NCI-H446 treated with DMSO at 0.1 percent for 48 hours (cell line): ENCODE data around the gene PTPRK.
A peak's percentile ranks its signal among the peaks of the same experiment; 100 is the strongest.
"Not testable (repeated sequence)": the region's sequence is repeated elsewhere in the genome, so short reads cannot be mapped to it uniquely, and the experiment has no call there.

Experiments
- DNase-seq: peaks from one replicate; lab custom pipeline; 2025; lab: John Stamatoyannopoulos, UW

PTPRK gene

DNA sequence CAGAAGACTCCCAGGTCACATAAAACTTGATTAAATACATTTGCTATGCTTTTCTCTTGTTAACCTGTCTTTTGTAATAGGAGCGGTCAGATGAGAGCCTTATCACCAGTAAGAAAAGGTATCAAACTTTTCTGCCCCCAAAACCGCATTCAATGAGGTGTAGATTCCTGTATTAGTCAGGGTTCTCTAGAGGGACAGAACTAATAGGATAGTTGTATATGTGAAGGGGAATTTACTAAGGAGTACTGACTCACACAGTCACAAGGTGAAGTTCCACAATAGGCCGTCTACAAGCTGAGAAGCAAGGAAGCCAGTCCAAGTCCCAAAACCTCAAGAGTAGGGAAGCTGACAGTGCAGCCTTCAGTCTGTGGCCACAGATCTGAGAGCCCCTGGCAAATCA, 32.7 kb downstream of the PTPRK start:
- no peak for DNase-seq

DNA sequence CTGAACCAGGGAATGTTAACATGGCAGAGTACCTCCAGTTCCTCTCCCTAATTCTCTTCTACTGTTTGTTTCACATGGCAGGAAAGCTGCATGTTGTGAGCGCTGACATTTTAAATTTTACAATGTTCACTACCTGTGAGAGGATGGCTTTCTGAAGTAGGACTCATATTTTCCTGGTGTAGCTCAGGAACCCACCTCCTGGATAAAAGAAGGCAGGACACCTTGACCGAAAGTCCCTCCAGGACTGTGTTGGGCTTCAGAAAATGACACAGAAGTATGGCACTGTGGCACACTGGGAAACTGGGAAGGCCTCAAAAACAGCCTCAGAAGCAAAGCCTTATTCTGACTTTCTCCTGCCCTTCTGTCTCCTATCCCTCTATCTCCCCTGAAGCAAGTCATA, 33.3 kb downstream of the PTPRK start:
- no peak for DNase-seq

DNA sequence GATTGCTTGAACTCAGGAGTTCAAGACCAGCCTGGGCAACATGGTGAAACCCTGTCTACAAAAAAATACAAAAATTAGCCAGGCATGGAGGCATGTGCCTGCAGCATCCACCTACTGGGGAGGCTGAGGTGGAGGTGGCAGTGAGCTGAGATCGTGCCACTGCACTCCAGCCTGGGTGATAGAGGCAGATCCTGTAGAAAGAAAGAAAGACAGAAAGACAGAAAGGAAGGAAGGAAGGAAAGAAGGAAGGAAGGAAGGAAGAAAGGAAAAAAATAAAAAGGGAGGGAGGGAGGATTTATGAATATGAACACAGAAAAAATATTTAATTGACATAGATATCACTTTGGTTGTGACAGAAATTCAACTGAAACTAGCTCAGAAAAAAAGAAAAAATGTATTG, 33.8 kb downstream of the PTPRK start:
- DNase-seq: not testable (repeated sequence)

DNA sequence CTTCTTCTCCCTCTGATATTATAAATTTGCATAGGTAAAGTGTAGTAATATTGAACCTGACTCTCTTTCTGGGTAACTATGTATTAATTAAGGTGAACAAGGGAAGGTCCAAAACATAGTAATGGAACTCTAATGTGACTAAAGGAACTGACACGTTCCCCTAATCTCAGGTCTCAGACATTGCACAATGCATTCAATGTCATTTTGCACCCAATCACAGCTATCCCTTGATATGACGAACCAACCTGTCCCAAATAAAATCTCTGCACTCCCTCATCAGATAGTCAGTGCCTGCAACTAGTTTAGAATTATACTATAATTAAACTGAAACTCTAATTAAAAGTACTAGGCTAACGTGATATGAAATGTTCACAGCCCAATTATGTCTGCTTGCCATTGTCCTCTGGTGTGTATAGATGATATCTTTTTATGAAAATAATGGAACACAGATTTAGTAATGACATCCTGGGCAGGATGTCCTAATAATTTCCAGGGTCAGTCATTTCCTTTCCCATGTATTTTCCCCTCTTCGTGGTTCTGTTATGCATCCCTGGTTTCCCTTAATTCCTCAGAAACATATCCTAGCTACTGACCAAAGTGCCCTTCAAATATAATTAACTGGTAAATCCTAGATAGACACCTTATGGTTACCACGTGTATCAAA, 36.8 kb downstream of the PTPRK start:
- DNase-seq: no peak

DNA sequence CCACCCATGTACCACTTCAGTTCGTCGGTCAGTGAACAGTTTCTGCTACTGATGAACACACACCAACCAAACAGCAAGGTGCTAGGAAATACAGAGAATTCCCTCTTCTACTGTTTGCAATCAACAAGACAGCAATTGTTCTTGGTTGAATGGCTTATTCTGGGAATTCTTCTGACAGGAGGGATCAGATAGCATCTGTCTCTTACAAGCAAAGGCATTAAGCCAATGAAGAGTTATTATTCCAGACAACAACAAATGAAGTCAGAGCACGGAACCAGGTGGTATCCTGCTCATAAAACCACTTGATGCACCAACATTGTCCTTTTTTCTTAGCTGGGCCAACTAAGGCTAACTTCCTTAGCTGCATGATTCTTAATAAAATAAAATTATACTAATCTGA, 37.8 kb downstream of the PTPRK start:
- DNase-seq: peak; percentile 56

DNA sequence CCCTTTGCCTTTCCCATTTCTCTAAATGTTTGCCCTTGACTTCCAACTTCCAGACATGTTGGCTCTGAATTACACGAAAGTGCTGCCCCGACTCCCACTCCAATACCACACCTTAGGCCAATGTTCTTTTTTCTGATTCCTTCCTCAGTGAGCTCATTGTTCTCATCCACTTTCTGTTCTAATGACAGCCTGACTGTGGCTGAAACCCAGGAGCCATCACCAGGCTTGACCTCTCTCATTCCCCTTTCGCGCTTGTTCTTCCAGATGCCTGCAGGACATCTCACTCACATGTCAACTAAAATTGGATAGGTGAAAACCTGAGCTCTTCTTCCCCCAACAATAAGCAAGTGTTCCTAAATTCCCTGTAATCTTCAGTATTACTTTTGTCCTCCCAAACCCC, 40.4 kb downstream of the PTPRK start:
- DNase-seq: no peak

DNA sequence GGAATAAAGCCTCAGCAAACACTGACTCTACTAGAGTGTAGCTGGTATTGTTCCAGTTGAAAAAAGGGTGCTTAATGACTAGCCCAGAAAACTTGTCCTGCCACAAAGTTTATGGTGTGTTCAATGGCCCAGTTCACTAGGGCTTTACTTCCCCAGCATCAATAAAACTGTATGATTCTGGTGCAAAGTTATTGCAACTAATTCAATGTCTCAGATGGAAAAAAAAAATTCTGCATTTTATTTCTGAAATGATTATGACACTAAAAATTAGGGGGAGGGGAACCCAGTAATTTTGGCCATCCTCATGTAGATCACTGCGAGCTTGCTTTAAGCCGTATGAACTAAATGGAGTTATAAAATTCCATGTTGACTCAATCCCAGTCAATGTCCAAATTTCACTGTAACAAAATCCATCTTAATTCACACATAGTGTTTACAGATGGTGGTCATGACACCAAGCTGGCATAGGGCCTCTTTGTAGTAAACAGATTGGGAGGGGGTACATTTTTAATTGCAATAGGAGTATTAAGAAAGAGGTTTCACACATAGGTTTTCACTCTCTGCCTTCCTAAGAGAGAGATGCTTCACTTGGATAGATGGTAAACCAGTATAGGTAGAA, 41.2 kb downstream of the PTPRK start:
- peak; percentile 17 for DNase-seq

DNA sequence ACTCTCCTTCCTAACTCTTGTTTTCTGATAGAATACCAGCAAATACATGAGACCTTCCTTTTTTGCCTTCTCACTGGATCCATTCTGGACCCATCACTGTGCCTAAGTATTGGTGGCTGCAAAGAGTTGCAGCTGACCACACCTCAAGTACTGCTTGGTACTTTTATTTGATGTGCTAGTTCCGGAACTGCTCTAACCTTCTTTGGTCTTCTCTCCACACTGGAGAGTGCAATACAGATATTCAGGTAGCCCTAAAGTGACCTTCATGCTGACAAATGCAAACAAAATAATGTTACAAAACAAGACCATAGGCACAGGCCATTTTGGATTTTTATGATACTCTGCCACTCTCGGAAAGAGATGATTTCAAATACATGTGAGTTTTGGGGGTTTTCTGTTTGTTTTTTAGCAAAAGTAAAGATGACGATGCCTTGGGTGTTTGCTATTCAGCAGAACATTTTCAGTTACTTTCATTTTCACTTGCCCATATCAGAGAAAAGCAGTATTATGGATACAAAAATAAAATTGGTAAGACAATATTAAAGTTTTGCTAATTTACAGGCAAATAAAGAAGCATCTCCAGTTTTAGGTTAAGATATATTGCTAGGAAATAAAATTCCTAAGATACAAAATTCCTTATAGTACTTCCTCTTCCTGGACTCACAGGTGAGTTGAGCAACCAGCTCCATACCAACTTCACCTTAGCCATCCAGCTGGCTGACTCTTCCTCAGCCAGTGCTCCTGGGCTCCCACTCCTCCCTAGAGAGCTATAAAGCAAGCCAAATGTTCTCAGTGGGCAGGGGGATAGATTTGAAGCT, 42.0 kb downstream of the PTPRK start:
- no peak for DNase-seq

DNA sequence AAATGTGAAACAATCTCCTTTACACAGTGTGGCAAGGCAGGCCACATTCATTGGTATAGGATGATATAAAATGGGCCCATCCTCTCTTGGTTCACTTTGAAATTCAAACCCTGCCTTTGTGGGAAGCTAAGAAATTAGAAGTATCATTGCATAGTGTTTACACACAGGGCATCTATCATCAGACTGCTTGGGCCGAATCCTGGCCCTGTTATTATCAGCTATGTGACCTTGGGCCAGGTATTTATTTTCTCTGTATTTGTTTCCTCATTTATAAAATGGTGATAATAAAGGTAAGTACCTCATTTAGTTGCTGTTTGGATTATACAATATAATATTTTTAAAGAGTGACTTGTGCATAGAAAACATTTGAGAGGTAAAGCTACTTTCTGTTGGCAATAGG, 45.5 kb downstream of the PTPRK start:
- no peak for DNase-seq

DNA sequence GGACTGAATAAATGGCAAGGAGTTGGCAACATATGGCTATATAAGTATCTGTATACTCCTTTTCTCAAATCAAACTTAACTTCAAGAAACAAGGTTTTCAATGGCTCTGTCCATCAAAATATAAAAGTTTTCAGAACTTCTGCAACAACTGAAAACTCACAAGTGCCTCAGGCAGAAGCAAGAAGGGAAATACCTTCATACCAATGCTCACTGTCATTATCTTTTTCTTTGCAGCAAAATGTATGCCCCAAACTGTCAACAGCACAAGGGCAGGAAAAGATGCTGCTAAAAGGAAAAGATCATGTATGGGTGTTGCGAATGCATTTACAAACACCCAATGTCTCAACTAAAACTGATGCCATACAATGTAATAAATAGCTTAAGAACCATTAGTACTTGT, 45.9 kb downstream of the PTPRK start:
- DNase-seq: no peak

DNA sequence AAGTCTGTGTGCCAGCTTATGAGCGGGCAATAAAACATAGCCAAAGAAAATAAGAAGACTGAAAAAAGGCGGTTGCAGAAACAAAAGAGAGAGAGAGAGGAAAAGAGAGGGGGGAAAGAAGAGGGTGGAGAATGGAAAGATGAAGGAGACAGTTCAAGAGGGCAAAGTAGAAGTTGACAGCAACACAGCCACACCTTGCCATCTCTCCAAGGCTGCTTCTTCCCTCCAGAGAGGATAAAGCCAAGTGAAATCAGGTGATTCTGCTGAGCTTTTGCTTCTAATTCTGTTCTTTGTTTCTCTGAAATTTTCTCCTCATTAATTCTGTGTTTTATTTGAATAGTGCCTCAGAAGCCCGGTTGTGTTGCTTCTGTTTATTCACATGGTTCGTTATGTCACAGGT, 48.5 kb downstream of the PTPRK start:
- DNase-seq: no peak

DNA sequence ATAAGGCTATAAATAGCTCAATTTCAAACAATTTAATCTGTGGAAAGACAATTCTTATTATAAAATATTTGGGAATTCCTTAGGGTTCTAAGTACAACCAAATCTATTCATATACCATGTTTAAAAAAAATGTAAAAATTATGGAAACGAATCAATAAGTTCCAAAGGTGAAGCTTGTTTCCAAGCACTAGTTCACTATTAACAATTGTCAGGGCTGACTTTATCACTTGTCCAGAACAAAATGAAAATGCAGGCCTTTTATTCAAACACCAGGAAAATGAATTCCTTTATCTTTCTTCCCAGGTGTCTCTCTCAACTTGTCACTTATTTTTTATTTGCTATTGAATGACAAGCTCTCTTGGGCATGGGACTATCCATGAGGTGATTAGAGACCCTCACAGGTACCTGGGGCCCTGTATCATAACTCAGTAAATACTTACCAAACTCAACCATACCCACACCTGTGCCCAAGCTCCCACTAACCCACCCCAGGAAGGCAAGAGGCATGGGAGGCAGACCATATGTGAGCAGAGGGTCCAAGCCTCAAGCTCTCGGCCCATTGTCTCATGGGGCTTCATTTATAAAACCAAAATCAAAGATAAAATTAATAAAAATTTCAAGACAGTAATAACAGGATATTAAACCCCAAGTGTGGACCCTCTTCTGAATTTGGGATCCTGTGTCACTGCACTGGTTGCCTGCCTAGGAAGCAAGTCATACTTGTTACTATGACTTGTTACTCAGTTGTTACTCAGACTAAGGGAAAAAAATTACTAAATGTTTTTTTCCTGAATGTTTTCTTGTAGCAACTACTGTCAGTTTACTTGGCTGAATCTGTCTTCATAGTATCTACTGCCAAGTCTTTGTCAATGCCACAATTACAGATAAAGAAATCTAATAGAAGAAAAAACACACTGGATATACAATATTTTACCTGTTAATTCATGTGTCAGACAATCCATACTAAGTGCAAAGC, 54.7 kb downstream of the PTPRK start:
- DNase-seq: no peak

DNA sequence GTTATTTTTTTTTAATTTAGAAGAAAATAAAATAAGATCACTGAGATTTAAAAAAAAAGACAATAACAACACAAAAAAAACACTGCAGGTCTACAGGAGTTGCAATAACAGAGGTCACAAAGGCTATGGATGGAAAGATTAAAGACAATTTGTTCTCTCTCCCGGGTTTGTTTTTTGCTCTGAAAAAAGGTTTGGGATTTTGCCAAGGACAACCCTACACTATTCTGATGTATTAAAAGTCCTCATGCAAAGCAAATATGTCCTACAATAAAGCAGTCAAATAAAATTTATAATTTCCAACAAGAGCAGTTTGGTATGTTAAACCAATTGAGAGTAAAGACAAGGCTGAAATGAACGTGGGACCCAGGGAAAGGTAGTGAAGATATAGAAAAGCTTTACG, 55.6 kb downstream of the PTPRK start:
- DNase-seq: no peak

DNA sequence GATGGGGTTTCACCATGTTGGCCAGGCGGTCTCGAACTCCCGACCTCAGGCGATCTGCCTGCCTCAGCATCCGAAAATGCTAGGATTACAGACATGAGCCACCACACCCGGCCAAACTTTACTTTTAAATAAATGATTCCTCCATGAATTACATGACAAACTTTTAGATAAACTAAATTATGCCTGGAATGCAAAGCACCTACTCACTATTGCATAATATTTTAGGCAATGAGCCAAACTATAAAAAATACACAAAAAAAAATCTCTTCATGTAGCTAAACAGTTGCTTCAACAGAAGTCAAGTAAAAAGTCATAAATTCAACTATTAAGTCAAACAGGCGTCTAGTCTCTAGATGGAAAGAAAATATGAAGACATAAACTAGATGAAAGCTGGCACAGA, 56.5 kb downstream of the PTPRK start:
- DNase-seq: no peak

DNA sequence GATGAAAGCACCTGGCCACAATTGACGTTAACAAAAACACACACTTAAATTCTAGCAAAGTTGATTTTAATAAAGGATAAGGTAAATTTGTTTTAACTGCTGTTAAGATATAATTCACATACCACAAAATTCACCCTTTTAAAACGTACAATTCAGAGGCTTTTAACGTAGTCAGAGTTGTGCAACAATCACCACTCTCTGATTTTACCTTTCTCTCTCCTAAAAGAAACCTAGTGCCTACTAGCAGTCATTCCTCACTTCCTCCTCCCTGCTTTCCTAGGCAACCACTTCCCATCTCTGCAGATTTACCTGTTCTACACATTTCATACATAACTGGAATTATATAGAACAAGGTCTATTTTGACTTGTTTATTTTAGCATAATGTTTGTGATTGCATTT, 58.9 kb downstream of the PTPRK start:
- no peak for DNase-seq

DNA sequence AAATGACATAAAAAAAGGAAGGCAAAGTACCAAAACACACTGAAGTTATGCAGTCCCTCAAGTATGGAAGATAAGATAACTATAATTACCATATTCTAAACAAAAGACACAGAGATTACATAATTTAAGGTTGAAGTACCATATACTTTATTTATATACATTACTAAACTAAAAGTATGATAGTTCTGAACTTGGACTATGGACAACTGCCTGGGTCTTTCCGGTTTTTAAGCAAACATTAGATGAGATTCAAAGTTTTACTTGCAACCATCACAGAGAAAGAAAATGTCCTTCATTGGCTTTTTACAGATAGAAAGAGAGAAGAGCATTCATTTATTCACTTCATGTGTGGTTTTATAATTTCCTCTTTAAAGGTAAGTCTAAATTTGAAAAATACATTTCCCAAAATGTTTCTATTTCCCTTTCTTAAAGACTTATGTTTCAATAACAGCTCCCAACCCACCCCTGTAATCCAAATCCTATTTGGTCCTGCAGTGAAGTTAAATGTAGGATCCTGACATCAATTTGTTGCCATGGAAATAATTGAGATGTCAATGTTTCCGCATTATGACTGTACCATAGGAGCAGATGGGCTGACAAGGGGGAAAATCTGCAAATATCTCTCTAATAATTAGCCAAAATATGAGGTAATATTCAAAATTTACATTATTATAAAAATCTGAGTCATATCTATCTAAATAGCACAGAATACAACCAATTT, 63.7 kb downstream of the PTPRK start:
- peak; percentile 52 for DNase-seq

DNA sequence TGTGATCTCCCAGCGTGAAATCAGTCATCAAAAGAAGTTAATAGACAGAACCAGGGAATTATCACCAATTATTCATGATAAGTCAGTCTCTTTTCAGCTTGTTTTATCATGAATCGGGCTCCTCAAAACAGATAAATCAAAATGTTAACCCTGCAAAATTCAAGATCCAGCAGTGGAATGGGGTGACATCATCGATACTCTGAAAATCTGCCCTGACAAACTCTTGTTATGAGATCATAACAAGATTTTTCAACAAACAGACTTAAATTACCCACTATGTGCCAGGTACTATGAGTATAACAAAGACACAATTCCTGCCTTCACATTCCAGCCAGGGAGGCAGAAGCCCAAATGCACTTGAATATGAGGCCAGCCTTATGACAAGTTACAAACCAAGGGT, 64.4 kb downstream of the PTPRK start:
- no peak for DNase-seq

DNA sequence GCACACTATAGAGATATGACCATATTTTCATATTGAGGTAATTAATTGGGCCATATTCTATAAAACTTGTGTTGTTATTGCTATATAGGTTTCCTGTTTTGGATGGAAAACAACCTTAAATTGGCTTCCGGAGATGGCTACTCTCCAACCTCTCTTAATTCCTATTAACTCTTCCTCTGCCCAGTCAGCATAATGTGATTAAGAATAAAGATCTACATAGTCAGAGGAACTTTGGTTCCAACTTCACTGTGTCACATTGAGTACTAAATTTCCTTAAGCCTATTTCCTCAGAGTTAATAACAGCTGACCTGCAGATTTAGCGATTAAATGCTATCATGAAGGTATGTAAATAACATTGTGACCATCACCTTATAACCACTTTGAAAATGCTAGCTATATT, 67.7 kb downstream of the PTPRK start:
- no peak for DNase-seq

DNA sequence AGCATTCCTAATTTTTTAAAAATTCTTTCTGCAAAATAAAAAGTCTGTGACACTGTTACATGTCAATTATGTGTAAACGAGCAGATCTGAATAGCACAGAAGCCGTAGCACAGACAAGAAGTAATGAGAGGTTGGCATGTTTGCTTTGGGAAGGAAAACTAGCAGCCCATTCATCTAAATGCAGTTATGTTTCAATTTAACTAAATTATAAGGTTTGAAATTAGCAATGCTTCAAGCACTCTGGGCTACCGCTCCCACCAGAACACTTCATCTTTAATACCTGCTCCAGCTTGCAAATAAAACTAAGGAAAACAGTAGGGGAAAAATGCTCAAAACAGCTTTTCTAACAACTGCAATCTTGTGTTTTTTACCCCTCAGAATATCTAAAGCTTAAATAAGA, 73.9 kb downstream of the PTPRK start:
- DNase-seq: no peak

DNA sequence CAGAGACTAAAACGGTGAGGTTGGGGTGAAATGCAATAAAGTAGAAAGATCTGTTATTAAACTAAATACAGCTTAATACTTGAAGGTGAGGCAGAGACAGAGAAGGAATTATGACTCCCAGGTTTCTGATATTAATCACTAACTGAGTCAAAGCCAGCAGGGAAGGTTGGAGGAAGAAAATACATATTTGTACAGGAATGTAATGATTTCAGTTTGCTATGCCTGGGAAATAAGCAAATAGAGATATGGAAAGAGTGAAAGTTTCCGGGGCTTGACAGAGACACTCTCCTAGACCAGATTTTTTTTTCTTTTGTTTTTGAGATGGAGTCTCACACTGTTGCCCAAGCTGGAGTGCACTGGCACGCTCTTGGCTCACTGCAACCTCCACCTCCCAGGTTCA, 76.8 kb downstream of the PTPRK start:
- no peak for DNase-seq

DNA sequence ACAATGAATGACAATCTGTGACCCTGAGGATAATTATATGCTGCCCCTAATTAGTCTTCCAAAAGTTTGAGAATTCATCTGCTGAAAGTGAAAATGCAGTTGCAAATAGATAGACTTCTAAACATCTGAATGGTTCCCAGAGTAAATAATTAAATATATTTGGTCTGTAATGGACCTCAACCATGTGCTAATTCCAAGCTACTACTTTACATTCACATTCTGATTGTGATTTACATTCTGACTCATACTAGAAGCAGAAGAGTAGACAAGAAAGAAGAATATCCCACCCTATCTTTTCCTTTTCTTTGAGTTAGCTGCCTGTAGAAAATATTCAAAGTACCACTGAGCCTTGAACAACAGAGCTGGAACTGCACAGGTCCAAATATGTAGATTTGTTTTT, 80.8 kb downstream of the PTPRK start:
- peak; percentile 15 for DNase-seq

DNA sequence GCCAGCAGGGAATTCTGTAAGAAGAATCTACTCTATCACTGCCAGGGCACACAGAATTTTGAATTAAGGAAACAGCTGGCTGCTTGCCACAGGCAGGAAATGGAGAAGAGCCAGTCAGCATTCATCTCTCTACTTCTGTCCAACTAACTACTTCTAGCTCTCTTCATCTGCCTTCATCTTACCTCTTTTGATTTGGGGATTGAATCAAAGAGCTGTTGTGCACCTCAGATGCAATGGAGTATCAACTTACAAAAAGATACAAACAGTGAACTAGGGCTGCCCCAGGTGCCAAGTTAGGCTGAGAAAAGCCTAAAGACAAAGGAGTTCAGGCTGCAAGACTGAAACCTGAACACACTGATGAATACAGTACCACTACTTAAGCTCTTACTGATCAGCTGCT, 82.0 kb downstream of the PTPRK start:
- DNase-seq: peak; percentile 80
